A172 (cell line): Measurements from ENCODE around the gene TNFAIP8L2. TPM values are rescaled to one million over a fixed set of nuclear protein-coding genes. Genes with fewer than 3 reads are reported as not detected.
A peak's percentile ranks its signal among the peaks of the same experiment; 100 is the strongest.

Experiments used
- DNase-seq: peaks from one replicate; pipeline ENCODE4 v3.0.0-alpha.2; 2015; ENCODE audit warnings: low spot score
- total RNA-seq: library from RNA; depleted of rRNA; stranded (reverse); fragments of >200 nt; shearing (Covaris generic); gene quantifications from 2 replicates; pipeline ENCODE4 v1.2.3, GENCODE V29; 2014; rRNA removed

TNFAIP8L2 gene
- not detected in 2 replicates for total RNA-seq

DNA sequence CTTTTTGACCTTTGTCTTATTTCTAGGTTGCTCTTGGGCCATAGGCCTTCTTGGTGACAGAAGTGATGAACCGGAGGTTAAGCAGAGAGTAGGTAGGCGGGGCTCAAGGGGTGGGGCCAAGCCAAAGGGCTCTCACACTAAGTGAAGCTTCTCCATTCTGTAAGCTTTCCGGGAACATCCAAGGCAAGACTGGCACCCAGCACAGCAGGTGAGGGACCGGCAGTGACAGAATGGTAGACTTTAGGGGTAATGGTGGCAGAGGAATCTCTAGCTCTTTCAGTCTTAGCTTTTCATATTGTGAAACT lies at the start of gene TNFAIP8L2:
TNFAIP8L2 (plus strand) TSS at position 135 of the 305 bp plus-strand sequence. CDS start 2,049 bp downstream, outside the sequence.
- DNase-seq, result no peak

DNA sequence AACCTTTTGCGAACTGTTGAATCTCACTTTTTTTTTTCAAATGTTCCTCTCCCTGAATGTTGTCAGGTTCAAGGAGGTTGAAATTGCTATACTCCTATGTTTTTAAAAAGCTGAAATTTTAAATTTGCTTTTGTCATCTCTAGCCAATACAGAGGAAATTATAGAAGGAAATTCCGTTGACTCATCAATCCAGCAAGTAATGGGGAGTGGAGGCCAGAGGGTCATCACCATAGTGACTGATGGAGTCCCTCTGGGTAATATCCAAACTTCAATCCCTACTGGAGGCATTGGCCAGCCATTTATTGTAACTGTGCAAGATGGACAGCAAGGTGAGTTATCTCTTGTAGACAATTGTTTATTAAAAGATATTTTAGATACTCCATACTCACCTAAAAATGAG lies 49.6 kb upstream of the TNFAIP8L2 start:
- DNase-seq, result peak; percentile 32

DNA sequence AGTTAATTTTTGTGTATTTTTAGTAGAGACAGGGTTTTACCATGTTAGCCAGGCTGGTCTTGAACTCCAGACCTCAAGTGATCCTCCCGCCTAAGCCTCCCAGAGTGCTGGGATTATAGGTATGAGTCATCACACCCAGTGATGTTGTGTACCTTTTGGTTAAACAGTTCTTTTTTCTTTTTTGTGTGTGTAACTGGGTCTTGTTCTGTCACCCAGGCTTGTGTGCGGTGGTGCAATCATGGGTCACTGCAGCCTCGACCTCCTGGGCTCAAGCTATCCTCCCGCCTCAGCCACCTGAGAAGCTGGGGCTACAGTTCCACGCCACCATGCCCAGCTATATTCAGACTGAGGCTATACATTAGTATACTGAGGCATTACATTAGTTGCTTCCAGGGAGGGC lies 48.1 kb upstream of the TNFAIP8L2 start:
- no peak for DNase-seq

DNA sequence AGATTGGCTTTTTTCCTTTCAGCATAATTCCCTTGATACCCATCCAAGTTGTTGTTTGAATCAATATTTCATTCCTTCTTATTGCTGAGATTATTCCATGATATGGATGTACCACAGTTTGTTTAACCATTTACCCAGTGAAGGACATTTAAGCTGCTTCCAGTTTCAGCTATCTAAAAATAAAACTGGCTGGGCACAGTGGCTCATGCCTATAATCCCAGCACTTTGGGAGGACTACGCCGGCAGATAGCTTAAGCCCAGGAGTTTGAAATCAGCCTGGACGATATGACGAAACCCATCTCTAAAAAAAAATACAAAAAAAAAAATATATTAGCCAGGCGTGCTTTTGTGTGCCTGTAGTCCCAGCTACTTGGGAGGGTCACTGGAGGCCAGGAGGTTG lies 42.6 kb upstream of the TNFAIP8L2 start:
- DNase-seq, result no peak

DNA sequence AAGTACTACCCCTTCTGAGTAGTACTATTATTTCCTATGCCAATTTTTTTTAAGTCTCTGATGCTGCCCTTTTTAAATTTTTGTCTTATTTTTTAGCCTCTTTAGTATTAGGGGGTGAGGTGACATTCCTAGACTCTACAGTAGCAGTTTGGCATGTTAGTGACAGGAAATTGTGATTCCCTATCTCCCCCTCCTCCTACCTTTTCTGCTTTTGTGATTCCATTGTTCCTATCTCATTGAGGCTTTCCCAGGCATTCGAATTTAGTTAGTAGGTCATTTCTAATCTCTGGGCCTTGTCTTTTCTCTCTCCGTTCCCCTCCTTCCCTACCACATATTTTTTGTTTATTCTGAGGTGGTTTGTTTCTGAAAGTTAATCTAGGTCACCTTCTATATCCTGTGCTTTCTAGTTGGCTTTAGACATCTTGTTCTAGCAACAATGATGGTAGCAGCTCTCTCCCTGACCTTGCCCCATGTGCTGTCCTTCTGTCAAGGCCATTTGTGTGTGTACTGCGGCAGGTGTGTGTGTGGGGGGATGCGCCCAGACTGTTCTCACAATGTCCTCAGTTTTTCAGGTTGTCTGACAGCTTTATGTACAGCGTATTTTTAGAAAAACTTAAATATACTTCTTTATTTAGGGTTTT lies 31.6 kb upstream of the TNFAIP8L2 start:
- DNase-seq, result no peak

DNA sequence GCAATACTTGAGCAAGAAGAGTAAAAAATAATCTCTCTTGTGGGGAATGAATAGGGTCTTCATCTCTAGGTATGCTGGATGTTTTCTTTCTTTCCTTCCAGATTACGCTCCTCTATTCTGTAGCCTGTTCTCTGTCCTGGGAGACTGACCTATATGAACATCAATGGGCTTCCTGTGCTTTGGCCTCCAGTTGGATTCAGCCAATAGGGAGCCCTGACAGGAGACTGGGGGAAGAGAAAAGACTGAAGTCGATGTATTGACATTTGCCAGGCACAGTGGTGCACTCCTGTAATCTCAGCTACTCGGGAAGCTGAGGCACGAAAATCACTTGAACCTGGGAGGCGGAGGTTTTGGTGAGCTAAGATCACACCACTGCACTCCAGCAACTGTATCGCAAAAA lies 27.6 kb upstream of the TNFAIP8L2 start:
- DNase-seq, result no peak

DNA sequence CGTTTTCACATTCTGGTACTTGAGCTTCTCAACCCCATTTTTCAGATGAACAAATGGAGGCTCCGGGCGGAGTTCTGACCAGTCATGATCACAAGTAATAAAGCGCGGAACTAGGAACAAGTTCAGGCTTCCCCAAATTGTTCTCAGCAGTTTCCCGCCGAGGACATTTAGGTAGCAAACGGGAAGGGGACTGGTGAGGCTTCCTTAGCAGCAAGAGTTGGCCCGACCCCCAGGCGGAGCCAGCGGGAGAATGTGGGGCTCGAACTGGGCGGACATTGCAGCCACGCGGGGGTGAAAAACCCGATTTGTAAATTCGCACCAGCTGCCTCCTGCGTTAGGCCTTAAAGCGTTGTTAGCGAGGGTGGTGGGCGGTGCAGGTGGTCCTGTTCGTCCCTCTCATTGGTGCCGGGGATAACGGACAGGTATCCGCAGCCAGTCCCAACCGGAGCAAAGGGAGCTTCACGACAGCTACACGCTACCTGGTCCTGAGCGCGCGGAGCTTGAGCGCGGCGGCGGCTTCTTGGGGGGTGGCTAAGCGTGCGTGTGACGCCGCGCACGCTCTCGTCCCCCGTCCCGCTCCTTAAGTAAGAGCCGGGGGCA lies 25.4 kb upstream of the TNFAIP8L2 start:
- no peak for DNase-seq

DNA sequence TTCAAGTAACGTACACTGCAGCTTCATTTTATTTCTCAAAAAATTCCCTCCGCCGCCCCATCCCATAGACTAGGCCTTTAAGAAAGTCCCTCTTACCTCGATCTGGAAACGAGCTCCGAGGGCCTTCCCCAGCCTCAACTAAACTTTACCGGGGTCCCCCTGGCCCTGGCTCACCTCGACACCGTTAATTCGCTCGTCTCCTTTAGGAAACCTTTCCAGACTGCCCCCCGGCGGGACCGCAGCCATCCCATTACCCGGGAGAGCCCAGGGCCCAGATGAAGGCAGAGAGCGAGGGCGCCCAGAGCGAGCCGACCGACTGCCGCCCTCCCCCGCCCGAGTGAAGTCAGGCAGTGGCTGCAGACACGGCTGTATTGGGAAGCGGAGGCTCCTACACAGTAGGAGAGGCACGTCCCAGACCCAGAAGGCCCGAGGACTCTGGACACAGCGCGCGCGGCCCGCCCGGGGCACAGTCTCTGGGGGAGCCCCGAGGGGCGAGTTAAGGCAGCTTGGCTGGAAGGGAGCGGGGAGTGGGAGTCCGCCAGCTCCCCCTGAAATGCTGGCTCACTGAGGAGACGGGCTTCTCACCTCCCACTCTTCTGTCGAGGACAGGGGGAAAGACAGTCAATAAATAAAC lies 24.6 kb upstream of the TNFAIP8L2 start:
- no peak for DNase-seq

DNA sequence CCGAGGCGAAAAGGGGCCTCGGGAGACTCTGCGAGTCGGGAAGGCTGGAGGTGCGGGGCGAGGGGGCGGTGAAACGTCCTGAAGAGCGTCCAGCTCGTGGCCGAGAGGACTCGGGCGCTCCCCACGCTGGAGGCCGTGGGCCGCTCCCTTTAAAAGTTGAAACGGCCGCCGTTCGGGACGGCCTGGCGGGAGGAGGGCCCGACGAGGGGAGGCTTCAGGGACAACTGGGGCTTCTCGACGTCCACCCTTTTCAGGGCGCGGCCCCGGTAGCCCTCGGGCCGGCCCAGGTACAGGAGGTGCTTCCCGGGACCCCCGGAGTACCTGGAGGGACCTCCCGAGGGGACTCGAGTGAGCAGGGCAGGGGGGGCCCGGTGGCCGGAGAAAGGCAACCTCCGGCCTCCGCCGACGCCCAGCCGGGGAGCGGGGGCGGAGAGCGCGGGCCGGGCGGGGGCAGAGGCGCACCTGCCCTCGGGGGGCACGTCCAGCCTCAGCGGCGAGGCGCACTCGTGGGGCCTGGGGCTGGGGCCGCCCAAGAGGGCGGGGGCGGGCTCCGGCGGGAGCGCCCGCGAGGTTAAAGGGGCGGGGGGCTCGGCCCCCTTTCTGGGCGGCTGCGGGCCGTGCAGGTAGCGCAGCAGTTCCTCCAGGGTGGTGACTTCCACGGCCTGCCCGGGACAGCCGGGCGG lies 24.0 kb upstream of the TNFAIP8L2 start:
- no peak for DNase-seq

DNA sequence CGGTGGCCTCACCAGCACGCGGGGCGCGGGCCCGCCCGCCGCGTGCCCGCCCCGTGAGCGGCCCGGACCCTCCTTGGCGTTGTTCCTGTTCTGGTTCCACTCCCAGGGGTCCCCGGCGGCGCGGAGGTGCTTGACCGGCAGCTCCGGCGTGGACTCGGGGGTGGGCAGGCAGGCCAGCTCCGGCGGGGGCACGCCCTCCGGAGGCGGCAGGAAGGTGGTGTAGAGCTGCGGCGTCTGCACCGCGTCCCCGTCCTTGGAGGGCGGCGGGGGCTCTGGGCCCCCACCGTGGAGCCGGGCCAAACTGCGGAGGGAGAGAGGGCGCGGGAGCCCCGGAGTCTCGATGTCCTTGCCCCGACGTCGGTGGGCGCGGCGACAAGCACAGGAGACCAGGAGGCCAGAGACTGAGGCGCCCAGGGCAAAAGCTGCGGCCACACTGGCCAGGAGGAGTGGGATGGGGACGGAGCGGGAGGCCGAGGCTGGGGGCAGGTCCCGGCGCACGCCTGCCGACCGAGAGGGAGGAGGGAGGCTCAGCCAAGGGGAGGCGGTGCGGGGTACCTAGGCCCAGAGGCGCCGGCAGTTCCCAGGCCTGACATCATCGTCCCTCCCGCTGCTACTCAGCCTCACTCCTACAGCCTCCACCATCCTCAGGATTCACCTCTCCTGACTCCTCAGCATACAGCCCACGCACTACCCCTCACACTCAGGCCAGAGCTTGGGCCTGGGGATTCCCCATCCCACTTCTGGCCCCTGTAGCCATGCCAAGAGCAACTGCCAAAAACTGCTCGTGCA lies 23.2 kb upstream of the TNFAIP8L2 start:
- DNase-seq, result no peak

DNA sequence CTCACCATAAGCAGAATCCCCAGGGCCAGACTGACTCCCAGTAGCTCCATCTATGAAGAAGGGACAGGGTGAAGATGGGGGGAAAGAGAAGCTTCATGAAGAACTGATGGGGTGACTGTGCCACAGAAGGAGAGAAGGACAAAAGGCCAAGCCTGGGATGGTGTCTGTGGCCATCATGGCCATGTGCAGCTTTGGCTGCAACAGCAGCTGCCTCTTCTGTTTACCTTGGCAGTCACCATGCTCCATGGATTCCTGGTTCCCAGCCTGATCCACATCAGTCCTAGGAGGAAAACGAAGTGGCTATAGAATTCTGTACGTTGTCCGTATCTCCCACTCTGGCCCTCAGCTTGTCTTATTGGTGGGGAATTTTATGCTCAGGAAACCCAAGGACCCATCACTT lies 22.1 kb upstream of the TNFAIP8L2 start:
- DNase-seq, result no peak

DNA sequence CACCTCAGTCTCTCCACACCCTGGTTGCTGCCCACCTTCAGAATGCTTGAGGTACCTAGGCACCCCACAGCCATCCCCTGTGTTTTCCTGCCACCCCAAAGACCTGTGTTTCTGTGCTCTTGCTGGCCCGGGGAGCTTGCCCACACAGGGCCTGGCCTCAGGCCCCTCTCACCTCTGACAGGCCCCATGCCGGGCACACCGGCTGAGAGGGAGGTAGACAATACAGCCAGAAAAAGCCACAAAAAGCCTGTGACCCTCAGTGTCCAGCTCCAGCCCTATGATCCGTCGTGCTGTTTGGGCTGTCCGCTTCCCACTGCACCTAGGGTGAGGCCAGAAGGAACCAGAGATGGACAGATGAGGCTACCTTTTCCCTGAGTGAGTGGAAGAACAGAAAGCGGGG lies 21.5 kb upstream of the TNFAIP8L2 start:
- DNase-seq, result no peak

DNA sequence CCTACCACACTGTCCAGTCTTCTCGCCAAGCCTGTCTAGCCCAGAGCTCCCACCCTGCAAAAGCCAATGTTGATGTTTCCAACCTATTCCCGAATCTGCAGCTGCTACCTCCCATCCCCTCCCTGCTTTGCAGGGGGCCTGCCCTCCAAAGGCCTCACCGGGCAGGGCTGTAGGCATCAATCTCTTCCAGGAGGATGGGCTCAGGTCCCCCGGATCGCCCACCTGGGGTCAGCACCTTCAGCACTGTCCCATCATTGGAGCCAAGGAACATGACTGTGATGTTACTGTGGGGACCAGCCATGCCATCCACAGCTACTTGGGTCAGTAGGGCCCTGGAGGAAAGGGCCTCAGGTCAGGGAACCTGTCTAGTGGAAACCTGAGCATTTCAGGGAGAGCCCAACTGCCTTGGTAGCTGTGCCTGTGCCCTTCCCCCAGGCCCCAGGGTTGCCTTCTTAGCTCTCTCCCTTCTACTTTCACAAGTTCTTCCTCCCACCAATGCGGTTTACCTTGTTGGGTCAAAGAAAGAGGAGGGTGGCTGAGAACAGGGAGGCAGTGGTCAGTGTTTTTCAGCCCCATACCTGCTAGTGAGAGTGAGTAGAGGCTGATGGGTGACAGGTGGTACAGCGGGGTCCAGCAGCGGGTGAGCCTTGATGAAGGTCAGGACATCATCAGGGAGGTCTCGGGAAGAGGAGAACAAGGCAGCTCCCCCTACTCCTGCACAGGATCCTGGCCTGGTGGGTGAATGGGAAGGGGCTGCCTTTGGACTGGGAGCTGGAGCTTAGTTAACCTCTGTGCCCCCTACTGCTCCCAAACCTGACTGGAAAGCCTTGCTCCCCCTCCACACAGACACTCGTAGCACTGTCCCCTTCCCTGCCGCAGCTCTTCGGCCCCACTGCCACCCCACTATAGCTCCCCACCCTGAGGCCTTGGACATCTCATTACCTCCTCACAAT lies 20.7 kb upstream of the TNFAIP8L2 start:
- DNase-seq, result no peak

DNA sequence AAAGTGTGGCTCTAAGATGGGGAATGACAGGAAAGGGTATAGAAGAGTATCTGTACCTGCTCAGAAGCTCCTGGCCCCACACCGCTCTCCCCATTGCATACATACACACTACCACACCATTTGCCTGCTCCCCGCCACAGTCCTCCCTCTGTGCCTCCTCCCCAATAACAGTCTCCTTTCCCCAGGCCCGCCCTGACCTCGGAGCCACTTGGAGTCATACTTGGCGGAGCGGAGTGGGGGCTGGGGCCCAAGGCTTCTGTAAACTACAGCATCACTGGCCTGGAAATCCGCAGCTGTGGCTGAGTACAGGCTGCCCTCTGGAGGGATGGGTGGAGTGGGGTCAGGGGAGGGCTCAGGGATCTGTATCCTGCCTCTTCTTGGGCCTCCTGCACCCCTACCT lies 18.7 kb upstream of the TNFAIP8L2 start:
- no peak for DNase-seq

DNA sequence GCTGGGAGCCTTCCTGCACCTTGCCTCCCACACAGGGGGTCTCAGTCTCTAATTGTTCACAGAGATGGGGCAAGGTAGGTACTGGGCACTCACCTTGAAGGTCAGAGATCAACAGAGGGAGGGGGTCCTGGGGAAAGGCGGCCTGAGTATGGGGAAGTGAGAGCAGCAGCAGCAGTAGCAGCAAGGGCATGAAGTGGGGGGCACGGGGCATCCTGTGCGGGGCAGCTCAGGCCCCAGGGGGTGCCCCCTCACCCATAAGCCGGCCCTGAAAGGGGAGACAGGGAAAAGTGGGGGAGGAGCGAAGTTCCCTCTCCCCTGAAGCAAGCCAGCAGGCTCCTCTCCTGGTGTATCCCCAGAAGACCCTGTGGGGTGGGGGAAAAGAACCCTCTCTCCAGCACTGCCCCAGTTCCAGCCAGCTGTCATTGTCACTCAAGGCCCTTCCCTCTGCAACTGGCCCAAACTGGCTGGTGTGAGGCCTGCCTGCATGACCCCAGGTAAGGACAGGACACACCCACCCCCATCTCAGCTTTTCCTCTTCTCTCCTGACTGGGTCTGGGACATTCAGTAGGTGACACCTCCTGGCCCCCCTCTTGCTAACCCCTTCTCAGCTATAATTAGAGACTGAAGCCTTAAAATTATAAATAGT lies 13.9 kb upstream of the TNFAIP8L2 start:
- no peak for DNase-seq

DNA sequence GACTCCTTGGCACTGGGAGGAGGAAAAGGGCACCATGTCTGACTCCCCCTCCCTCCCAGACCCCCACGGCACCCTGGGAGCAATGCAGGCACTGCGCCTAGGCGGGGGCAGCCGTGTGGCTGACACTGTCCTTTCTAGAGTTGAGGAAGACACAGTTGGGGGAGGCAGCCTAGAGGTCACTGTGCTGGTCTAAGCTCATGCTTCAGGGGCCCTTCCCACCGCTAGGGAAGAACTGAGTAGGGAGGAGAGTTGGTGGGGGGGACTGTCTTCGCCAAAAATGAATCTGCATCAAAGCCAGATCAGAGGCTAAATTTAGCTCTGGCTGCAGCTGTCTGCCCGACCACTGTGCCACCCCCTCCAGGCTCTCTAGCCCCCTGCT lies 13.4 kb upstream of the TNFAIP8L2 start:
- no peak for DNase-seq

DNA sequence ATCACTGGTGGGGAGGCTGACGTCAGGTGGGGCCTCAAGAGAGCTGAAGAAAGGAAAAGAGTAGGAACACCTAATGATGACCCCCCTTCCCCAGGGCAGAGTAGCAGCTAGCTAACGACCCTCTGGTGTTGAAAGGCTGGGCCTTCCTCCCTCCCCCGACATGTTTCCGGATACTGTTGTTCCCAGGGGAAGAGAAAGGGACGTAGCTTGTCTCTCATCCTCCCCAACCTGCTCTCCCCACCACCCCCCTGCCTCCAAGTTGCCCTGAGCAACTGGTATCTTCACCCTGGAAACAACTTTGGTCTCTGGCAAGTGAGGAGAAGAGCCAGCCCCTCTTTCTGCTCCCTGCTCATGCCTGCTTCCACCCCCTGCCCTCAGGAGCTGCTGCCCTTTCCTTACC lies 12.5 kb upstream of the TNFAIP8L2 start:
- DNase-seq, result no peak

DNA sequence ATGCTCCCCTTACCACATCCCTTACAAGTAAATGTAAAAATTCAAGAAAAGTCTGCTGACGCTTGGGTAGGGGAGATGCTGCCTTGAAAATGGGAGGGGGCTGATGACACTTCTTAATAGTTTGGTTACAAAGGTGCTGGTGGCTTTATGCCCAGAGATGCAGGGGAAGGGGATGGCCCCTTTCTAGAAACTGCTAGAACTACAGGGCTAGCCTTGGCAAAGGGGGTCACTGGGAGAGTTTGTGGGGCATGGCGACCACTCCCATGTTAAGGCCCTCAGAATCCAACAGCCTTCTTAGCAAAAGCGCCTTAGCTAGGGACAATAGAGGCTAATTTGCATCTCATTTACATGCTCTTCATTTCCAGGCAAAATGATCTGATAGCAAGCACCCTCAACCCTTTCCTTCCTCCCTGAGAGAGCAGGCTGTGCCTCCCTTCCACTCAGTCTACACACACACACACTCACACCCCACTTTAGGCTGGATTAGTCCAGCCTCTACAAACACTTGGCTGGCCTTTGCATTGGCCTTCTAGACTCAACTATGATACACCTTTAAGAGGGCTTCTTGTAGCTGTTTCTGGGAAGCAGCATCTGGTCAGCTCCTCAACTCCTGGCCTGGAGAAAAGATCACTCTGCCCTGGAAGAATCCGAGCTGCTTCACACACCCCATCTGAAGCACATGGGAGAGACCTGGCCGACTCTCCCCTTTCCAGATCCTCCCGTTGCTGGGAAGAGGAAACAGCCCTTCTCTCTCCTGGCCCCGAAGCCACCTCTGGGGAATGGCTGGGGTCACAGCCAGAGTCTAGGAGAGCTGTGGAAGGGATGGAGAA lies 11.8 kb upstream of the TNFAIP8L2 start:
- no peak for DNase-seq

DNA sequence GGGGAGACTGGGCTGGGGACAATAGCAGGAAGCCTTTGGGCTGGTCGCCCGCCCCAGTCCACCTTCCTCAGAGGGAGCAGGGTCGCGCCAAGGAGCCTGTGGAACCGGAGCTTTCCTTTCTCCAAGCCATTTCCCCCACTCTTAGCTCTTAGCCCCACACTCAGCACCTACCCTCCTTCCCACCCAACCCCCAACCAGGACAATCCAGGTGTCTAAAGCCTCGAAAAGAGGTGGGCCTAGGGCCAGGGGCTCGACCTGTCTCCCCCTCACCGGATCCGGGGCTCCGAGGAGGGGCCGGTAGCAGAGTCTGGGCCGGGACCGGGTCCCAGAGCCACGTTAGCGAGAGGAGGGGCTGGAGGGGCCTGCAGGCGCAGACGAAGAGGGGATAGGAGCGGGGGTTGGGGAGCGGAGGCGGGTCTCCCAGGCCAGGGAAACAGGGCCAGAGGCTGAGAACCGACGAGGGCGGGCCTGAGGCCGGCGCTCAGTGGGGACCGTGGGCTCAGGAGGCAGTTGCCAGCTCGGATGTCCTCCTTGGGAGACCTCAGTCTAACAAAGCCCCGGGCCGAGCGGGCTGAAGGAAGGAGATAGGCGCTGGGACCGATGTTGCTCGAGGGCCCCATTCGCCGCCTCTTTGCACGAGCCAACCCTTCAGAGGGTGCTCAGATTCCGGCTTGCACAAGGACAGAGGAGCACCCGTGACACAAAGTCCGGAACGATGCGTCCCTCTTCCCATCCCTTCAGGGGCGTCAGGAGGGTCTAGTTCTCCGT lies 11.0 kb upstream of the TNFAIP8L2 start:
- DNase-seq, result no peak
